GM20000 (cell line): ENCODE results near the gene GRAMD1B.

Experiments used
- DNase-seq: peaks from one replicate; pipeline ENCODE4 v3.0.0; 2012; ENCODE audit warnings: low spot score
- CTCF ChIP-seq: IDR thresholded peaks from 2 replicates; pipeline ENCODE4 v1.5.1; 2012; ENCODE audit warnings: mild to moderate bottlenecking, control low read depth; ENCODE audit errors: extremely low read depth, missing control alignments

Gene GRAMD1B

DNA sequence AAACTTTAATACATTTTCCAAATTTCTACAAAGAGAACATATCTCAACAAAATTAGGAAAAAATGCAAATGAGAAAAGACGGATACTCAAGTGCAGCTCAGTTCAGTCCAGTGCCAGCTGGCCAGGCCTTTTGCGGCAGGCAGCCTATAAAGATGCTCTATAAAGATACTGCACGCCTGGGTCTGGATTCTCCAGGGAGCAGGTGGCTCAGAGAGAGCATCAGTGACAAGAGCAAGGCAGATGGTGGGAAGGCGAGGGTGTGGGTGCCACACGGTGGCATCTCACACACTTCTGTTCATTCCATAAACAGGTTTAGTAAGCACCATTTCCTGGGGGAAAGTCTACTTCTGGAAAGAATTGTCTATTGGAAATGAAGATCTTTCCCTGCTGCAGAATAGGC is 242.5 kb downstream of the GRAMD1B start:
- no peak for DNase-seq
- no peak for TF ChIP-seq CTCF

GRCh38 chr11:123674297-123674696 is 244.2 kb downstream of the GRAMD1B start:
- TF ChIP-seq CTCF: no peak
- no peak for DNase-seq
